Measurements from ENCODE around the gene RALGAPA2.

GRCh38 chr20:20679316-20679715 is 33.1 kb downstream of the RALGAPA2 start:
- TF ChIP-seq, protein P1, sequence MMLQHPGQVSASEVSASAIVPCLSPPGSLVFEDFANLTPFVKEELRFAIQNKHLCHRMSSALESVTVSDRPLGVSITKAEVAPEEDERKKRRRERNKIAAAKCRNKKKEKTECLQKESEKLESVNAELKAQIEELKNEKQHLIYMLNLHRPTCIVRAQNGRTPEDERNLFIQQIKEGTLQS (CRISPR knock-in tag; conservative IDR thresholded peaks at IDR 0.05) = no peak
- TF ChIP-seq SMAD3 (CRISPR knock-in tag; IDR thresholded peaks at IDR 0.05; ENCODE audit: borderline replicate concordance) = no peak
- no peak for TF ChIP-seq FOXJ3 (CRISPR knock-in tag; IDR thresholded peaks at IDR 0.05; ENCODE audit: borderline replicate concordance)
- TF ChIP-seq CTCF (IDR thresholded peaks at IDR 0.05) = no peak
- TF ChIP-seq ZBTB21 (CRISPR knock-in tag; IDR thresholded peaks at IDR 0.05; ENCODE audit: borderline replicate concordance) = no peak
- no peak for TF ChIP-seq NFE2L1 (CRISPR knock-in tag; IDR thresholded peaks at IDR 0.05)
- TF ChIP-seq, protein P2, sequence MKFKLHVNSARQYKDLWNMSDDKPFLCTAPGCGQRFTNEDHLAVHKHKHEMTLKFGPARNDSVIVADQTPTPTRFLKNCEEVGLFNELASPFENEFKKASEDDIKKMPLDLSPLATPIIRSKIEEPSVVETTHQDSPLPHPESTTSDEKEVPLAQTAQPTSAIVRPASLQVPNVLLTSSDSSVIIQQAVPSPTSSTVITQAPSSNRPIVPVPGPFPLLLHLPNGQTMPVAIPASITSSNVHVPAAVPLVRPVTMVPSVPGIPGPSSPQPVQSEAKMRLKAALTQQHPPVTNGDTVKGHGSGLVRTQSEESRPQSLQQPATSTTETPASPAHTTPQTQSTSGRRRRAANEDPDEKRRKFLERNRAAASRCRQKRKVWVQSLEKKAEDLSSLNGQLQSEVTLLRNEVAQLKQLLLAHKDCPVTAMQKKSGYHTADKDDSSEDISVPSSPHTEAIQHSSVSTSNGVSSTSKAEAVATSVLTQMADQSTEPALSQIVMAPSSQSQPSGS (CRISPR knock-in tag; IDR thresholded peaks at IDR 0.05; ENCODE audit: borderline replicate concordance, low read depth) = no peak
